Measurements from ENCODE around the gene ASB14. TPM values are rescaled to one million over a fixed set of nuclear protein-coding genes. Genes with fewer than 3 reads are reported as not detected.

The ASB14 gene
- total RNA-seq, 1 experiment from 2014 or later: not detected

DNA sequence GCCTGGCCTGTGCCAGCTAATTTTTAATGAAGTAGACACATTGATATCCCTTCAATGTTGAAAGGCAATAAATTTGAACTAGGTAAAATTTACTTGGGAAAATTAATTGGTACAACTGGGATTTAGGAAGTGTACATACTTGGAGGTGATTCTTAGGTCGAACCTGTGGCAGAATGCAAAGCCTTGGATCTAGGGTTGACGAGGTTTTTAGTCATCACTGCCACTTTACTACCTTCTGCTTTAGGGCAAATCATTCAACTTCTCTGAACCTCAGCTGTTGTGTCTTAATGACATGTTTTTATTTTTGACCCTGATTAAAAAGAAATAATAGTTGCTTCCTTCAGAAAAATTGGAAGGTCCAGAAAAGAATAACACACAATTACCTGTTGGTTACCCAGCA lies 62.5 kb downstream of the ASB14 start:
- H3K4me1 ChIP-seq (ENCODE audit: insufficient read depth, low read length, poor library complexity, severe bottlenecking): peaks cover 5% of the 10 kb centered on the region
- CTCF ChIA-PET: no interaction called here
- BruUV-seq (replicated peaks): no TSS peak

GRCh38 chr3:57227930-57228751 lies 64.3 kb downstream of the ASB14 start:
- peak overlapping the region; percentile 61 for H3K27ac ChIP-seq (ENCODE audit: low read depth, low read length, poor library complexity, severe bottlenecking)
- H3K27me3 ChIP-seq (replicated peaks; ENCODE audit: insufficient read depth, low read depth, low read length, poor library complexity): no peaks in the 10 kb centered on the region
- ChIA-PET CTCF (no interaction called here), POLR2A (ENCODE audit: low non-redundant PET) (no interaction called here)
- no TSS peak for BruUV-seq (replicated peaks)
- TF ChIP-seq CTCF (conservative IDR thresholded peaks at IDR 0.05; ENCODE audit: low read depth, low read length): no peak
- H3K4me3 ChIP-seq (ENCODE audit: low read depth, low read length, poor library complexity, severe bottlenecking): peak overlapping the region; percentile 71
- no peaks in the 10 kb centered on the region for H3K9me3 ChIP-seq (ENCODE audit: low read depth, low read length, poor library complexity, severe bottlenecking)
- H3K36me3 ChIP-seq (ENCODE audit: insufficient read depth, low read length, poor library complexity, severe bottlenecking): no peaks in the 10 kb centered on the region
- DNase-seq (ENCODE audit: low spot score): peak; percentile 39
- intact Hi-C loops (cut with micrococcal nuclease; ENCODE audit: unreplicated experiment): no loop called here
- H3K4me1 ChIP-seq (ENCODE audit: insufficient read depth, low read length, poor library complexity, severe bottlenecking): peaks cover 5% of the 10 kb centered on the region

More for the DNA sequence above, 62.5 kb downstream of the ASB14 start:
- DNase-seq (ENCODE audit: low spot score): no peak
- intact Hi-C loops (cut with micrococcal nuclease; ENCODE audit: unreplicated experiment): no loop called here
- TF ChIP-seq EZH2 (IDR thresholded peaks at IDR 0.05; ENCODE audit: borderline replicate concordance, low read depth, low read length, poor library complexity, severe bottlenecking) (no peak), CTCF (conservative IDR thresholded peaks at IDR 0.05; ENCODE audit: low read depth, low read length) (no peak)
- POLR2A ChIA-PET (ENCODE audit: low non-redundant PET): no interaction called here
- H3K9me3 ChIP-seq (ENCODE audit: low read depth, low read length, poor library complexity, severe bottlenecking): no peaks in the 10 kb centered on the region
- H3K27me3 ChIP-seq (replicated peaks; ENCODE audit: insufficient read depth, low read depth, low read length, poor library complexity): no peaks in the 10 kb centered on the region
- no peak overlapping the region for H3K4me3 ChIP-seq (ENCODE audit: low read depth, low read length, poor library complexity, severe bottlenecking)
- H3K27ac ChIP-seq (ENCODE audit: low read depth, low read length, poor library complexity, severe bottlenecking): no peak overlapping the region
- no peaks in the 10 kb centered on the region for H3K36me3 ChIP-seq (ENCODE audit: insufficient read depth, low read length, poor library complexity, severe bottlenecking)

DNA sequence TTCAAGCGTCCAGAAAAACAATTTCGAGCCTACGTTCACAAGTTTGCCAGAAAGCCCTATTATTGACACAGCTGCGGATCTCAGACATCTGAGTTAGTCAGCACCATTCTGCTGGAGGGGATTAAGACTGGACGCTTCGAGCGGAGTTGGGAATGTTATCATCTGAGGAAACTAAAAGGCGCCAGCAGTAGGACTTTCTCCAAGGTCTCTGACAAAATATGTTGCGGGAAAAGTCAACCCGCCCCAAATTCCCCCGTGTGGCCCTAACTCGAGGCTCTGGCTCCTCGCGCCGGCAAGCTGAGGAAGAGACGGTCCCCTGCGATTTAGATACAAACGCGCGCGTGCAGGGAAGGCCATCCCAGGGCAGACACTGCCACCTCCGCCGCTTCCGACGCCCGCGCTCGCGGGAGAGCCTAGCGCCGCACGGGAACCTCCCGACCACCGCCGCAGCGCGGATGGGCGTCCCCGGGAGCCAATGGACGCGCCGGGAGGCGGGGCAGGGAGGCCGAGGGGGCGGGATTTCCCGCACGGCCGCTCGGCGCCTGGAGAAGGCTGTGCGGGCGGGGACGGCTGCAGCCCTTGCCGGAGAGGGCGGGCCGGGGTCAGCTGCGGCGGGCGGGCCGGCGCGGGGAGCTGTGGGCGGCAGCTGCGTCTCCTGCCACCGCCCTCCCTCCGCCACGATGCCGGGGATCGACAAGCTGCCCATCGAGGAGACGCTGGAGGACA lies 65.1 kb downstream of the ASB14 start, which contains the start of gene APPL1:
APPL1 (plus strand) TSS at position 526 of the 726 bp plus-strand sequence; CDS start at position 681, 155 bp downstream.
- intact Hi-C loops (cut with micrococcal nuclease; ENCODE audit: unreplicated experiment): no loop called here
- ChIA-PET CTCF (no interaction called here), POLR2A (ENCODE audit: low non-redundant PET) (no interaction called here)
- H3K27ac ChIP-seq (ENCODE audit: low read depth, low read length, poor library complexity, severe bottlenecking): peak within 1 kb of the TSS; percentile 61
- no TSS peak for BruUV-seq (replicated peaks)
- H3K4me1 ChIP-seq (ENCODE audit: insufficient read depth, low read length, poor library complexity, severe bottlenecking): peaks cover 5% of the 10 kb centered on the region
- TF ChIP-seq EZH2 (IDR thresholded peaks at IDR 0.05; ENCODE audit: borderline replicate concordance, low read depth, low read length, poor library complexity, severe bottlenecking) (no peak), CTCF (conservative IDR thresholded peaks at IDR 0.05; ENCODE audit: low read depth, low read length) (no peak)
- no peaks in the 10 kb centered on the region for H3K27me3 ChIP-seq (replicated peaks; ENCODE audit: insufficient read depth, low read depth, low read length, poor library complexity)
- no peaks in the 10 kb centered on the region for H3K9me3 ChIP-seq (ENCODE audit: low read depth, low read length, poor library complexity, severe bottlenecking)
- peak within 1 kb of the TSS; percentile 71 for H3K4me3 ChIP-seq (ENCODE audit: low read depth, low read length, poor library complexity, severe bottlenecking)
- DNase-seq (ENCODE audit: low spot score): peak; percentile 86
- no peaks in the 10 kb centered on the region for H3K36me3 ChIP-seq (ENCODE audit: insufficient read depth, low read length, poor library complexity, severe bottlenecking)

All from A673 (cell line).